ENCODE results near the gene FGB. TPM values are rescaled to one million over a fixed set of nuclear protein-coding genes. Genes with fewer than 3 reads are reported as not detected.

Gene FGB
- total and polyA plus RNA-seq, 2 donors (not counting 1 experiment from before 2014, with no cell fraction given) = not detected

GRCh38 chr4:154589296-154590197, 26.7 kb downstream of the FGB start:
- Mint-ChIP-seq H3K9me3 (ENCODE audit: insufficient read depth) (no peaks in the 10 kb centered on the region), H3K27ac (no peak overlapping the region), H3K4me1 (no peaks in the 10 kb centered on the region), H3K4me3 (no peak overlapping the region), H3K27me3 (peaks cover 27% of the 10 kb centered on the region)
- Histone ChIP-seq H3K4me1 (ENCODE audit: control insufficient read depth in 2 of 2, insufficient read depth in 2 of 2, low read length in 2 of 2) (no peaks in the 10 kb centered on the region), H3K9me3 (ENCODE audit: control extremely low read depth in 1 of 3, control insufficient read depth in 2 of 3, insufficient read depth in 1 of 3, low read length in 2 of 3) (no peaks in the 10 kb centered on the region), H3K9ac (ENCODE audit: low read length) (no peak overlapping the region), H3K79me2 (ENCODE audit: control insufficient read depth, insufficient read depth, low read length) (no peaks in the 10 kb centered on the region), H3K4me3 (ENCODE audit: control extremely low read depth in 1 of 5, extremely low read depth in 1 of 5, insufficient read depth in 1 of 5, low read depth in 2 of 5, low read length in 4 of 5) (no peak overlapping the region), H3K4me2 (replicated peaks; ENCODE audit: low read depth, low read length, poor library complexity, severe bottlenecking) (no peak overlapping the region), H3K27me3 (replicated peaks in 1 of 4; ENCODE audit: control extremely low read depth in 1 of 4, control insufficient read depth in 3 of 4, insufficient read depth in 4 of 4, low read length in 3 of 4) (peaks cover 0 to 10% (median 2%) of the 10 kb centered on the region in 4 experiments), H3K27ac (ENCODE audit: low read length in 2 of 2) (no peak overlapping the region), H2AFZ (ENCODE audit: insufficient read depth, low read depth, low read length, poor library complexity, severe bottlenecking) (no peak overlapping the region), H3K36me3 (replicated peaks in 1 of 2; ENCODE audit: control extremely low read depth in 1 of 2, control insufficient read depth in 1 of 2, extremely low read depth in 1 of 2, insufficient read depth in 2 of 2, low read length in 1 of 2) (no peaks in the 10 kb centered on the region), H4K20me1 (ENCODE audit: control insufficient read depth, insufficient read depth, low read length, poor library complexity, severe bottlenecking) (no peaks in the 10 kb centered on the region)
- ATAC-seq (ENCODE audit: low read depth) (no peak), DNase-seq (no peak)
- CTCF ChIA-PET = no interaction called here
- TF ChIP-seq CTCF (IDR thresholded peaks at IDR 0.05) (no peak), EZH2 (IDR thresholded peaks at IDR 0.05; ENCODE audit: borderline replicate concordance, insufficient read depth, low read depth, low read length, poor library complexity, severe bottlenecking) (no peak)
- intact Hi-C loops (cut with micrococcal nuclease) = no loop called here
- POLR2A ChIA-PET = no interaction called here
- 83% methylated on average over 1 of the region's 7 CpGs for WGBS (ENCODE audit: insufficient coverage)

DNA sequence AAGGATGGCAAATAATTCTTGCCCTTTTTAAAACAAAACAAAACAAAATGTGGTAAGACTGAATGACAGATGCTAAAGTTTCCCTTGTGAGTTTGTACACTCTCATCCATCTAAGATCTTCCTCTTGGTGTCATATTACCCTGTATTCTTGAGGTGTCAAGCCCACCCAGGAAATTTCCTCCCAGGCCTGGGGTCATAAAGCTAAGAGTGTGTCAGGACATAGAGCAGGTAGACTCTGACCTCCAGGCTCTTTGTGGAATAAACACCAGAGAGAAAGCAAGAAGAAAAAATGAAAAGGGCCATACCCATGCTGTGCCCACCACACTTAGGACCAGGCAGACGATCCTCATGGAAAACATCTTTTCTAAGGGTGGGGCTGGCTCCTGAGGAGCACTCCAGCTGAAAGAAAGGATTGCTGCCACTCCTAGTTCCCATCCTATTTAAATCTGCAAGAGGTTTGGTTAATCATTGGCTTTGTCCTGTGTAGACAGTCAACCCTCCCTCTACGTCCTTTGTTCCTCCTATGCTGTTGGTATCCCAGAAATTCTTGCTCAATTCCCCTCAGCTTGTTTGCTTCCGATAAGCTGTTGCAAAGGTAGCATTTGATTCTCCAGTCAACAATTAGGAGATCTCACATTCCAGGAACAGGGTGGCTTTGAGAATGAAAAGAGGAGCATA, 27.7 kb downstream of the FGB start, which contains the start of gene FGA:
Gene FGA, minus strand, starts transcription at position 414 of the 678 bp plus-strand sequence. Its CDS starts 55 bp downstream, at position 359.
- no peak for TF ChIP-seq EZH2 (IDR thresholded peaks at IDR 0.05; ENCODE audit: borderline replicate concordance, insufficient read depth, low read depth, low read length, poor library complexity, severe bottlenecking)
- no peak for TF ChIP-seq CTCF (IDR thresholded peaks at IDR 0.05)
- H3K9me3 ChIP-seq (ENCODE audit: control extremely low read depth in 1 of 3, control insufficient read depth in 2 of 3, insufficient read depth in 1 of 3, low read length in 2 of 3) = no peaks in the 10 kb centered on the region
- H3K27me3 ChIP-seq (replicated peaks in 1 of 4; ENCODE audit: control extremely low read depth in 1 of 4, control insufficient read depth in 3 of 4, insufficient read depth in 4 of 4, low read length in 3 of 4) = peaks cover 0 to 10% (median 2%) of the 10 kb centered on the region in 4 experiments
- DNase-seq (no peak), ATAC-seq (ENCODE audit: low read depth) (no peak)
- no peak within 1 kb of the TSS for H3K27ac ChIP-seq (ENCODE audit: low read length in 2 of 2)
- no peak within 1 kb of the TSS for H3K4me3 ChIP-seq (ENCODE audit: control extremely low read depth in 1 of 5, extremely low read depth in 1 of 5, insufficient read depth in 1 of 5, low read depth in 2 of 5, low read length in 4 of 5)
- H3K27me3 Mint-ChIP-seq = peaks cover 27% of the 10 kb centered on the region
- CTCF ChIA-PET = no interaction called here
- H3K4me1 Mint-ChIP-seq = no peaks in the 10 kb centered on the region
- no peaks in the 10 kb centered on the region for H3K9me3 Mint-ChIP-seq (ENCODE audit: insufficient read depth)
- no peak within 1 kb of the TSS for H2AFZ ChIP-seq (ENCODE audit: insufficient read depth, low read depth, low read length, poor library complexity, severe bottlenecking)
- H4K20me1 ChIP-seq (ENCODE audit: control insufficient read depth, insufficient read depth, low read length, poor library complexity, severe bottlenecking) = no peaks in the 10 kb centered on the region
- no peak within 1 kb of the TSS for H3K4me2 ChIP-seq (replicated peaks; ENCODE audit: low read depth, low read length, poor library complexity, severe bottlenecking)
- H3K4me3 Mint-ChIP-seq = no peak within 1 kb of the TSS
- intact Hi-C loops (cut with micrococcal nuclease) = no loop called here
- no peaks in the 10 kb centered on the region for H3K79me2 ChIP-seq (ENCODE audit: control insufficient read depth, insufficient read depth, low read length)
- no peaks in the 10 kb centered on the region for H3K4me1 ChIP-seq (ENCODE audit: control insufficient read depth in 2 of 2, insufficient read depth in 2 of 2, low read length in 2 of 2)
- no peak within 1 kb of the TSS for H3K27ac Mint-ChIP-seq
- no peaks in the 10 kb centered on the region for H3K36me3 ChIP-seq (replicated peaks in 1 of 2; ENCODE audit: control extremely low read depth in 1 of 2, control insufficient read depth in 1 of 2, extremely low read depth in 1 of 2, insufficient read depth in 2 of 2, low read length in 1 of 2)
- POLR2A ChIA-PET = no interaction called here
- no peak within 1 kb of the TSS for H3K9ac ChIP-seq (ENCODE audit: low read length)
- no CpG with 5 or more reads among the region's 3 CpGs for WGBS (ENCODE audit: insufficient coverage)
